ENCODE data around the gene ICA1.

The ICA1 gene

DNA sequence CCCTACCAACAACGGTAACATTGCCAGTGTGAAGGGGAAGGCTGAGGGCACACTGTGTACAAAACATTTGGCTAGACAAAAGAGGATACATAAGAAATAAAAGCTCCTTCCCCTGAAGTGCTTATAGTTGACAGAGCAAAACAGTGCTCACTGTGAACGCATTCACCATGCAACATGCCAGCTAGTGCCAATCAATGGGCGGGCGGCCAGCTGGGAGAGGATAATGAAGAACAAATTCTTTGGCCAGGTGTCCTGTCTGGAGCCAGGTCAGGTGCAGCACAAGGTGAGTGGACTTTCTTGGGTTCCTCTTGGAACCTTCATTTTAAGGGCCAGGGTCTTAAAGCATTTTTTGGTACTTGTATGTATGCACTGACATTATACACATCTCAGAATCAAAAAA, 106.1 kb downstream of the ICA1 start:
- DNase-seq: no peak

DNA sequence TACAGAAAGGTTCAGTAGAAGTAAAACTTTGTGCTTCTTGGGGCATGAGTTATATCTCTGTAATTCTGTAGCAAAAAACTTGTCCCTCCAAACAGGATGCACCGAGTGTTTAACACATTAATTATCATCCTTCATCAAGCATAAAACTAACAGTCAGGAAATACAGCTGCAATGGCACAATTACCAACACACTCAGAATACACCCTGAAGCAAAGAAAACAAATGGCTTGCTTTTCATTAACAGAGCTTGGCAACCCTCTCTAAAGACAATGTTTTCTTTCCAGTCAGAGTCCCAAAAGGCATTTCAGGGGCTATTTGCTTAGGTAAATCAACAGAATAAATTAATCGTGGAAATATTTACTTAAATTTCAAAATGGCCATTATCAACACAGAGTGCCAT, 107.7 kb downstream of the ICA1 start:
- DNase-seq: no peak

DNA sequence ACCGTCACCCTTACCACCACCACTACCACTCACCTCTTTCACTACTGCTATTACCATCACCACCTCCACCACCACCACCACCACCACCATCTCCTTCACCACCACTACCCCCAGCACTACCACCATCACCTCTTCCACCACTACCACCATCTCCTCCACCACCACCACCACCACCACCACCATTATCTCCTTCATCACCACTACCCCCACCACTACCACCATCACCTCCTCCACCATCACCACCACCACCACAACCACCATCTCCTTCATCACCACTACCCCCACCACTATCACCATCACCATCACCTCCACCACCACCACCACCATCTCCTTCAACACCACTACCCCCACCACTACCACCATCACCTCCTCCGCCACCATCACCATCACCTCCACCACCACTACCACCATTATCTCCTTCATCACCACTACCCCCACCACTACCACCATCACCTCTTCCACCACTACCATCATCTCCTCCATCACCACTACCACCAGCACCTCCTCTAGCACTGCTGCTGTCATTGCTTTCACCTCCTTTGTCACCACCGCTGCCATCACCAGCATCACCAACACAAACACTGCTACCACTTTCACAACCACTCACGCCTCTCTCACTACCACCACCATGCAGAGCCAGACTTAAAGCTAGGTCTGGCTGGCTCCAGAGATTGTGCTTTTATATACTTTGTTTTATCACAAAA, 109.3 kb downstream of the ICA1 start:
- no peak for DNase-seq

DNA sequence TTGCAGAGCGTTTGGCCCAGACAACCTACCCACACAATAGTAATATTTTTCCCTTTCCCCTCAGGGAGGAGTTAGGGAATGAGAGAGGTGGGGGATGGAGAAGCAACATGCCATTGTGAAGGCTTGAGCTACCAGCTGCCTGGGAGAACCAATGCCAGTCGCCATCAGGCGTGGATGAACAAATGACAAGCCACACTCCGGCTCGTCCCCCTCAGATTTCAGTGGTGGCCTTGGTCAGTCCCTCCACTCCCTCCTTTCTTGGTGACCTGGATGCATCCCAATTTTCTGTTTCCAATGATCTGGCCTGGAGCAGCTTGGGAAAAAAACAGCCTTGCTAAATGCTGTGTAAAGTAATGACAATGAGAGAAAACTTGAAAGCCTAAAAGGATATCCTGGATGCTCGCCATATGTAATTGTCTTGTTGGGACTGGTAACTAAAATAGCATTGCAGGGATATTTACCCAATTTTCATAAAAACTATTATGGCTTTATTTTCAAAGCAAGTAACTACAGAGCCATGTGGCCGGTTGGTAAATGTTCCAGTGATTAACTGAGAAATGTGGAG, 110.7 kb downstream of the ICA1 start:
- DNase-seq: no peak

GRCh38 chr7:8149222-8149621, 112.7 kb downstream of the ICA1 start:
- no peak for DNase-seq

GRCh38 chr7:8147760-8148463, 114.1 kb downstream of the ICA1 start:
- no peak for DNase-seq

- DNase-seq: no peak
Observed at GRCh38 chr7:8146788-8147413, 115.1 kb downstream of the ICA1 start.

DNA sequence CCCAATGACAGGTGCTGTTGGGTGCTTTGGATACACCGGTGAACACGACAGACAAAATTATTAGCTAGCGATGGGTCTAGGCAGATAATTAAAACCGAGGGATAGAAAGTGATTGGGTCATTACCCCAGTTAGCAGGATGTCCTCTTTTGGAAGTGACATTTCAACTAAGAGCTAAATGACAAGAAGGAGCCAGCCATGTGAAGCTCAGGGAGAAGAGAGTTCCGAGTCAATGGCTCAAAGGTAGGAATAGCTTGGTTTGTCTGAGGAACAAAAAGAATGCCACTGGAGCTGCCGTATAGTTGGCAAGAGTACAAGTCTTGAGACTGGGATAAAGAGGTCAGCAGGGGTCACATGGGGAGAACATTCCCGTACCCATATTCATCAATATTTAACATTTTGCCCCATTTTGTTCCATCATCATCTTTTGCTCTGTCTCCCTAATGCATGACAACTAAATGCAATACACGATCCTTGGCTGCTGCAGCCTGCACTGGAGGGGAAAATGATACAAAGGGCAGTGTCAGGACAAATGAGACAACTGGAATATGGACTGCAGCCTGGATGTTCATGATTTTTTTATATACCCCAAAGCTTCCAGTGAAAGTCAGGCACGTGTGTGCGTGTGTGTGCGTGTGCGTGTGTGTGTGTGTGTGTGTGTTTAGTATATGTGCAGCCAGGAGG, 115.7 kb downstream of the ICA1 start:
- DNase-seq: no peak

DNA sequence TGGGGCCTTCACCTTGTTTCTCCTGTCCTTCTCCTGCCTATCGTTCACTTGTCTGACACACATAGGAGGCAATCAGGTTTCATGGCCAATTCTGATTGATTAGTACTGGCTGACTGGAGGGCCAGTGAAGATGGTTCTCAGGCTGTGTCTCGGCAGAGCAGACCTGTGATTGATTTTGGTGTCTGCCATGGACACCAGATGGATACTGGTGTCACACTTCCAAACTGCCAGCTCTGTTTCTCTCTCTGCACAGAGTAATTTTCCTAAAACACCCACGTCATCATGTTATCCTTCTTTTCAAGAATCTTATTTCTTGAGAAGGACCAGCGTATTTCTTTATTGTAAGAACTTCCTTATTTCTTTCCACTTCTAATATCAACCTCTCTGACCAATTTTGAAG, 117.1 kb downstream of the ICA1 start:
- no peak for DNase-seq

DNA sequence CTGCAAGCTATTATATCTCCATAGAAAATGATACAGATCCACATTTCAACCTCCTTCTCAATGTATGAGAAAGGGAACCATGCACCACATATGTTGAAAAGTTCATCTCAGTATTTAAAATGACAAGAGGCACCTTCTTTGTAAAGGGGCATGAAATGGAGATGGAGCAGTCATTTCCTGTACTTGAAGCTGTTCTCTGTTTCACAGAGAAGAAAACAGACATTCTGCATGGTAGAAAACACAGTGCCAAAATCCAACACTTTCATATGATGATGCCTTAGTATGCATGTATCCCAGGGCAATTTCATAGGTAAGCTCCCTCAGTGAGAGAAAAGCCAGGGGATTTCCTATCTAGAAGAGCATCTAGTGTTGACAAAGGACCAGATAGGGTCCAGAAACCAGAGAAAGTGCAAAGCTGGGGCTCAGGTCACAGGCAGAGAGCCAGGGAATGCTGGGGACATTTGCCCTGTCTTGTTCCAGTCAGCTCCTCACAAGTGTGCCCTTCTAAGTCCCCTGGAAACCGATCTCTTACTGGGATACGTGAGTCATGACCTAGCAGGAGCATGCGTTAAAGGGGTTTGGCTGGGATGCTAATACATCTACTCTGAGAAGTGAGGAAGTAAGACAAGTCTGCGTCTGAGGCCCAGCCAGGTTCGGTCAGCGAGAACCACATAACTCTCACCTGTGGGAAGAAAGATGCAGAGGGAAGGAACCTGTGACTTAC, 118.7 kb downstream of the ICA1 start:
- DNase-seq: peak in 1 of 2 donors; percentile 19

DNA sequence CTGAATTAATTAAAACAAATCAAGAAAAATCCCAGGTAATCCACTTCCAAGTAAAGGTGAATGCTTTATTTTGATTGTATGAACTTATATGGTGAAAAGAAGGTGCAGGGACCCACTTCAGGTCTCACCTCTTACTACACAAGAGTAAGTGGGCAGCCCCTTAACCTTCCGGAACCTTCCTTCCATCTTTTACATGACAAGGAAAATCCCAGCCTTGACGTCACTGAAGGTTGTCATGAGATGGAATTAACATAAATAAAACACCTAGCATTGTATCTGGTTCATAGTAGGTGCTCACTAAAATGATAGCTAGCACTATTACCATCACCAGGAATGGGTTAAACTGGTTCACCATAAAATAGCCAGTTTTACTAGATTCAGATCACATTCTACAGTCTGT, 119.5 kb downstream of the ICA1 start:
- DNase-seq: no peak

DNA sequence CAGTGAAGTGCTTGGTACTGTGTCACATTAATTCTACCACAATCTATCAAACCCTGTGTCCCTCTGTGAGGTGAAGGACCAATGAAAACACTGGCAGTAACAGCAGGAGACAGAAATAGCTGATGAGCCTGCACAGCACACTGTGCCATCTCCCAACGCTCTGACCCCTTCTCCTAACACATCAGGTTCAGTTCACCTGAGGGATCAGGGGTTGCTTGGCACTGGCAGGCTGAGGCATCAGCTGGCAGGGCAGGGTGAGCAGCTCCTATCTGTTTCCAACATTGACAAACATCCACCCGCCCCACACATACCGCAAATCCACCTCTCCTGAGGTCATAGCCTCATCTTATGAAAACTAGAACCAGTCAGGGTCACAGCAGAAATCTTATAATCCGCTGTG, 120.9 kb downstream of the ICA1 start:
- no peak for DNase-seq

DNA sequence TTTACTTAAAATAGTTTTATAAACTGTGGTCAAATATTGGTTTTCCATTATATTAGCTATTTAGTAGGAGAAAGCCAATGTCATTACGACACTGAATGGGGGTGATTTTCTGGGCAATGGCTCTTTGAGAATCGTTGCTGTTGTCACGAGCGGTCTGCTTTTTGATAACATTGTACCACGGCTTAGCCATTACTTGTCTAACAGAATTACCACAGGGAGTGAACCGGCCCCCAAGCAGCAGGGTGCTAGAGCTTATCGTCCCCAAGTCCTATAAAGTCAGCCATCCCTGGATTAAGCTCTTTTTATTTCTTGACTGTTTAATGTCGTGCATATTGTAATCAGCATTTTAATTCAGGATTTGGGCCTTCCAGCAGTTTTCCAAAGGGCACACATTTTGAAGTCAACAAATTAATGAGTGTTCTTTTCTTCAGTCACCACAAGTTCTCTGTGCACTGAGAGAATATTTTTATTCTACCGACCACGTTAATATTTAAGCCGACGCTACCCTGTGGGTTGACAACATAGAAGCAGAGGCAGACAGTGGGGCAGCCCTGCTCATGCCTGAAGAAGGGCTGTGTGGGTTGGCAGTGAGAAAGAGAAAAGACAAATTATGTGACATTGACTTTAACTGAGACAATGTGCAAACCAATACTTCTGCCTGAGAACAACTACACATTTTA, 125.8 kb downstream of the ICA1 start:
- DNase-seq: no peak

- no peak for DNase-seq
Observed at GRCh38 chr7:8135417-8135816, 126.5 kb downstream of the ICA1 start.

GRCh38 chr7:8134089-8134733, 127.8 kb downstream of the ICA1 start:
- DNase-seq: peak; percentile 20 to 38

DNA sequence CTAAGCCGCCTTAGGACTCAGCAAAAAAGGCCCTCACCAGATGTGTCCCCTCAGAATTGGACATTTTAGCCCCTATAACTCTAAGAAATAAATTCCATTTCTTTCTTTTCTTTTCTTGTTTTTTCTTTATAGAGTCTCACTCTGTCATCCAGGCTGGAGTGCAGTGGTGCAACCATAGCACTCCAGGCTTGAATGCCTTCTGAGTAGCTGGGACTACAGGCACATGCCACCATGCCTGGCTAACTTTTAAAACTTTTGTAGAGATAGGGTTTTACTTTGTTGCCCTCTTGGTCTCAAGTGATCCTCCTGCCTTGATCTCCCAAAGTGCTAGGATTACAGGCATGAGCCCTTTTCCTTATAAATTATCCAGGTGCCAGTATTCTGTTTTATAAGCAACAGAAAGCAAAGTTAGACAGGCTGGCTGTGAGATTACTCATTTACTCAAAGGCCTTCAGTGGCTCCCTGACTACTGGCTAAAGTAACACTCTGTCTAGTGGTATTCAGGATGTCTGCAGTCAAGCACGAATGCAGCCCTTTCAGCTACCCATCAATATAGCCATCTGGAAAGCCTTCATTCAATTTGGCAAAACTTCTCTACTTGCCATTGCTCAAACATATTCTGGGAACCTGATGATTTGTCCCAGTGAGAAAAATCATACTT, 128.6 kb downstream of the ICA1 start:
- no peak for DNase-seq

DNA sequence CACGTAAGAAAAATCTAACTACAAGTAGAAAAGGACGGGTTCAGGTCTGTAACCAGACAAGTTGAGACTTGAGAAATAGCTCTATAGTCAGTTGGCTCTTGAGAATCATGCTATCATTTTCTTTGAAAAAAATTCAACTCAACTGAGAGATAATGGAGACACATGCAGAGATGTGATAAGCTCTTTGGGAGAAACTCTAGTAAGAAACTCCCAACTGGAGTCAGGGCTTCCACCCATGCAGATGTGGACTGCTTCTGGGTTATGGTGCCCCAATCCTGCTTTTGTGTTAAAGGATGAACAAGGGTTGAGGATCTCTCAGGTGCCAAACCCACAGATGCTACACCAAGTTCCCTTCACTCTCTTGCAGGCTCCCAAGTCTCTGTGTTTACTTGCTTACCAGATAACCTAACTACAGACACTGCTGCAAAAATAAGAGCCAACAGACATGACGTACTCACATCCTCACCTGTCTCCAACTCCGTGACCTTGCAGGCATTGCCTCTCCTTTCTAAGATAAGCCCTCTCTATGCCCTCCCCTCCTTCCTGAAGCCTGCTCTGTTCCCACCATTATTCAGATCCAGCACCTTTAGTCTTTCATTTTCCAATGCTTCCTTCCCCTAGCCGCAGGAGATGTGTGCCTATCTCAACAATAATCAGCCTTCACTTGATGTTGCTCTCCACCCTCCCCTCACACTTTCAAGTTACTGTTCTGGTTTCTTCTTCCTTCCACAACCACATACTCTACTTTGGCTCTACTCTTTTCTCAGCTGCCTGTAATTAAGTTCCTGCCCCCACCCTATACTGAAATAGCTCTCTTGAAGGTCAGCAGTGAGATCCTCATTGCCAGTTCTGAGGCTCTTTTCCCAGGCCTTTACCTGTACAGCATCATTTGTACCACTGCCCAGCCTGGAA, 130.0 kb downstream of the ICA1 start:
- DNase-seq: peak in 1 of 2 donors; percentile 31

GRCh38 chr7:8130663-8131062, 131.3 kb downstream of the ICA1 start:
- DNase-seq: no peak

DNA sequence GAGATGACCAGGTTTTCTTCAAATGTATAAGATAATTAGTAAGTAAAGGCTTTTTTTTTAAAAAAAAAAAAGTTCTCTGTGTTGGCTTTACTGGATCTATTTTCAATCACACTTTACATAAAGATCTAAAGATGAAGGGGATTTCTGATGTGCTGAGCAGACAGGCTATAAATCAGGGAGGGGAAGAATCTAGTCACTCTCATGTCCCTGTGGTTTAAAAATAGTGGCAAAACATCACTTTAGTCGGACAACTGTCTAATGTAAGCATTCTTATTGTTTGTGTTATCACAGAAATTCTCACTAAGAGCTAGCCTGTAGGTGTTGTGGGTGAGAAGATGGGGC, 132.7 kb downstream of the ICA1 start:
- DNase-seq: no peak
